Dedifferentiated amniotic fluid mesenchymal stem cell (primary cell): ENCODE results near the gene TNNI3K.
A peak's percentile ranks its signal among the peaks of the same experiment; 100 is the strongest.
"Not testable (repeated sequence)": the region's sequence is repeated elsewhere in the genome, so short reads cannot be mapped to it uniquely, and the experiment has no call there.

Experiments used
- DNase-seq: peaks from one replicate; pipeline ENCODE4 v3.0.0-alpha.2; 2016; ENCODE audit errors: extremely low spot score

TNNI3K gene, protein sequence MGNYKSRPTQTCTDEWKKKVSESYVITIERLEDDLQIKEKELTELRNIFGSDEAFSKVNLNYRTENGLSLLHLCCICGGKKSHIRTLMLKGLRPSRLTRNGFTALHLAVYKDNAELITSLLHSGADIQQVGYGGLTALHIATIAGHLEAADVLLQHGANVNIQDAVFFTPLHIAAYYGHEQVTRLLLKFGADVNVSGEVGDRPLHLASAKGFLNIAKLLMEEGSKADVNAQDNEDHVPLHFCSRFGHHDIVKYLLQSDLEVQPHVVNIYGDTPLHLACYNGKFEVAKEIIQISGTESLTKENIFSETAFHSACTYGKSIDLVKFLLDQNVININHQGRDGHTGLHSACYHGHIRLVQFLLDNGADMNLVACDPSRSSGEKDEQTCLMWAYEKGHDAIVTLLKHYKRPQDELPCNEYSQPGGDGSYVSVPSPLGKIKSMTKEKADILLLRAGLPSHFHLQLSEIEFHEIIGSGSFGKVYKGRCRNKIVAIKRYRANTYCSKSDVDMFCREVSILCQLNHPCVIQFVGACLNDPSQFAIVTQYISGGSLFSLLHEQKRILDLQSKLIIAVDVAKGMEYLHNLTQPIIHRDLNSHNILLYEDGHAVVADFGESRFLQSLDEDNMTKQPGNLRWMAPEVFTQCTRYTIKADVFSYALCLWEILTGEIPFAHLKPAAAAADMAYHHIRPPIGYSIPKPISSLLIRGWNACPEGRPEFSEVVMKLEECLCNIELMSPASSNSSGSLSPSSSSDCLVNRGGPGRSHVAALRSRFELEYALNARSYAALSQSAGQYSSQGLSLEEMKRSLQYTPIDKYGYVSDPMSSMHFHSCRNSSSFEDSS

GRCh38 chr1:74235153-74235552 is at the start of gene TNNI3K:
TNNI3K (plus strand) TSS chr1:74235387; CDS start chr1:74235452, 65 bp downstream.
- DNase-seq = no peak

- DNase-seq = no peak
These were observed 41.3 kb upstream of the TNNI3K start for GRCh38 chr1:74193908-74194307.

DNA sequence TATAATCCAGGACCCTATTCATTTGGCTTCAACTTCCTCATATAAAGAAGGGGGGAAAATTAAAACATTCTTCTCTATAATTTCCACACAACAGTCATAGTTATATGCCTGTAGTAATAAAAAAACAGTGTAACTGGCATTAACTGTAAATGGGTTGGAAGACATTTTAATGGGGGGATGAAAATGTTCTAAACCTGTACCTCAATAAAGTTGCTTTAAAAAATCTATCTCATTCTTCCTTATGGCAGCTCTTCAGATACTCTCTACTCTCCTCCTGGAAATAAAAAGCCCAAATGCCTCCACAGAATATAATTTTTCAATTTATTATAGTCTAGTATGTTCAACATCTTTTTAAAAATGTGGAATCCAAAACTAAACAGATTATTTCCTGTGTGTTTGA is 39.8 kb upstream of the TNNI3K start:
- no peak for DNase-seq

DNA sequence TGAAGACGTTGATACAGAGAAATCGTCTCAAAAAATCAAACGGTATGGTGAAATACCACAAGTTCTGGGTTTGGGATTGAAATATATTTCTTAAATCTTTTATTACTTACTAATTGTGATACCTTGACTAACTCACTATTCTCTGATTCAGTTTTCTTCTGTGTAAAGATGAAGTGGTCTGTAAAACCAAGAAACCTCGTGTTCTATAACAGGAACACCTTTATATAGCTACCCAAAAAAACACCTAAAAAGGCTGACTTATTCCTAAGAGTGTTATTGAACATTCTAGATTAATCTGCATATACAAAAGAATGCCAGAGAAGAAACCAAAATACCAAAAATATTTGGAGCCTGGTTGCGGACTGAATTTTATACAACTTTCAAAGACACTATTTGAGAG is 37.9 kb upstream of the TNNI3K start:
- DNase-seq = no peak

- peak; percentile 92 for DNase-seq
These were observed 37.3 kb upstream of the TNNI3K start, which contains the start of the genes FPGT and LRRIQ3 for GRCh38 chr1:74197657-74198552. FPGT (plus strand) TSS chr1:74198242; CDS start chr1:74198279, 37 bp downstream. LRRIQ3 (minus strand) TSS chr1:74198176; CDS start chr1:74183684, 14,492 bp downstream.

GRCh38 chr1:74199504-74199903 is 35.7 kb upstream of the TNNI3K start:
- DNase-seq = no peak

- DNase-seq = peak; percentile 71
These were observed 29.9 kb upstream of the TNNI3K start for GRCh38 chr1:74205266-74205665.

DNA sequence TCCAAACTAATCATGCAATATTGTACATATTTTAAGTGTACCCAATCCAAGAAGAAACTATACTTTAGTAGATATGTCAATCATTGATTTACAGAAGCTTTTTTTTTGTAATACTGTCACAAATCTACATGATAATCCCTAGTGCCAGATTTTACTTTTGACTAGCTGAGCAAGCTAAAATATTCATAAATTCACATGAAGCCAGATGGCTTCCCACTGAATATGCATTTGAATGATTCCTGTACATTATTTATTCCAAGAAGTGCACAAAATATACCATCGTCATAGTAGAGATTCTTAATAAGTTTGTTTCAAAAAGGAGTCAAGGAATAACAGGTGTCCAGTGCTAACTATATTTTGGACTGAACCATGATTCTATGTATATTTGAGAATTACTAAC is 20.0 kb upstream of the TNNI3K start:
- no peak for DNase-seq

- no peak for DNase-seq
These were observed 12.5 kb upstream of the TNNI3K start for GRCh38 chr1:74222701-74223100.

GRCh38 chr1:74223453-74223852 is 11.7 kb upstream of the TNNI3K start:
- DNase-seq = no peak

- DNase-seq = no peak
These were observed 1.3 kb downstream of the TNNI3K start for GRCh38 chr1:74236440-74236839.

DNA sequence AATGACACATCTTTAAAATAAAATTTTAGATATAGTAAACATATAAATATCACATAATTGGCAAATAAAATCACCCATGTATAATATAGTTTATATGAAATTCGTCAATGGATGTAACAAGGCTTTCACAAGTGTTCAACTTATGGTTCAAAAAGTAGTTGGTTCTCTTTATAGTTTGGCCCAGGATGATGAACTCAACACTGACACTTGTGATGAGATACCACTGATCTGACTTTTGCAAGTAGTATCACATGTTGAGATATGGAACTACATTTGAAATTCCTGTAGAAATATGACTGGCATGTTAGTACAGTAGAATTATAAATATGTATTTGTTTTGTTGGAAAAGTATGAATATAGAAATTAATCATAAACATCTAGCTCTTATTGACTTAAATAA is 1.8 kb downstream of the TNNI3K start:
- DNase-seq = no peak

DNA sequence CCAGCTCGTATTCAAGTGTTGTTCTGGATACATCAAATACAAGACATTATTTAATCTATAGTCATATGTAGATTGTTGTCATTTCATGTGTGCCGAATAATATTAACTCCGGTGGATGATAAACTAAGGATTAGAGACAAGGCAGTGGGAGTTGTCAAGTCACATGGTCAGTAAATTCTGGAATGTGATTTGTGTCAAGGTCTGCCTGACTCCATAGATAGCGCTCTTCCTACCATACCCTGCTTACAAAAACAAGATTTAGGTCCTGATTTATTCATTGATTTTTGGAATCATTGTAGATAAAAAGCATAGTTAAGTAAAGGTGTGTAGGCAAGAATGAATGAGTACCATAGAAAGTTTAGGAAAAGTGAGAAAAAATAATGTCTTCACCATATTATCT is 2.6 kb downstream of the TNNI3K start:
- DNase-seq = no peak

GRCh38 chr1:74245168-74245772 is 10.1 kb downstream of the TNNI3K start:
- DNase-seq = no peak

DNA sequence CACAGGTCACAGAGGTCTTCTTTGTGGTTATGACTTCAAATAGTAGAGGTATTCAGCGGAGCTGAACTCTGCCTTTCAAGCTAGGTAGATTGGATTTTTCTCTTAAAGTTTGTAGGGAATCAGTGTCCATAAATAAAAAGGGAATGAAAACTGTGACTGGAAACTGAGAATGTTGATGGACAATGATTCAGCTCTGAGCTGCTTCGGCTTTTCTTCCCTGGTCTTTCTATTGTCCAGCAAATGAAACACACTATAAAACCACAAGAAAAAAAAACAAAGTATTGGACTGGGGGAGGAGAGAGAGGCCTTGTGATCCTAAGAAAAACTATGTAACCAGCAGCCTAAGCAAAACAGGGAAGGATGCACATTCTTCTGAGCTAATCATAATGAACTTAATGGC is 11.1 kb downstream of the TNNI3K start:
- no peak for DNase-seq

DNA sequence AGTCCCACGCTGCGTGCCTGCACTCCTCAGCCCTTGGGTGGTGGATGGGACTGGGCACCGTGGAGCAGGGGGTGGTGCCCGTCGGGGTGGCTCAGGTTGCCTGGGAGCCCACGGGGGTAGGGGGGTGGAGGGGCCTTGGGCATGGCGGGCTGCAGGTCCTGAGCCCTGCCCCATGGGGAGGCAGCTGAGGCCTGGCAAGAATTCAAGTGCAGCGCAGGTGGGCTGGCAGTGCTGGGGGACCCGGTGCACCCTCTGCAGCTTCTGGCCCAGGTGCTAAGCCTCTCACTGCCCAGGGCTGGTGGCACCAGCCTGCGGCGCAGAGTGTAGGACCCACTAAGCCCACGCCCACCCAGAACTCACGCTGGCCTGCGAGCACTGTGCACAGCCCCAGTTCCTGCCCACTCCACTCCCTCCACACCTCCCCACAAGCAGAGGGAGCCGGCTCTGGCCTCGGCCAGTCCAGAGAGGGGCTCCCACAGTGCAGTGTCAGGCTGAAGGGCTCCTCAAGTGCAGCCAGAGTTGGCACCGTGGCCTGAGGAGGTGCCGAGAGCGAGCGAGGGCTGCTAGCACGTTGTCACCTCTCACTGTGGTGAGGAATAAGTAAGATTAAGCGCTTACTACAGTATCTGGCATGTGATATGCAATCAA is 12.8 kb downstream of the TNNI3K start:
- no peak for DNase-seq

GRCh38 chr1:74253243-74253824 is 18.1 kb downstream of the TNNI3K start:
- not testable (repeated sequence) for DNase-seq

GRCh38 chr1:74266001-74266400 is 30.8 kb downstream of the TNNI3K start:
- no peak for DNase-seq

- DNase-seq = no peak
These were observed 36.3 kb downstream of the TNNI3K start for GRCh38 chr1:74271503-74271902.

GRCh38 chr1:74280642-74281396 is 45.6 kb downstream of the TNNI3K start:
- no peak for DNase-seq
